HepG2 (cell line): ENCODE results near the gene CTF1. TPM values are rescaled to one million over a fixed set of nuclear protein-coding genes. Genes with fewer than 3 reads are reported as not detected.

Experiments used
- AGO1 ChIP-seq: fragments of 200-400 bp; formaldehyde crosslinking; IDR thresholded peaks from 2 replicates; pipeline ENCODE4 v1.6.1; 2017; ENCODE audit warnings: mild to moderate bottlenecking, low read depth, low read length, moderate library complexity; ENCODE audit not compliant: poor library complexity, severe bottlenecking
- ARNT2 ChIP-seq: sonication (generic); formaldehyde crosslinking; IDR thresholded peaks from 2 replicates; pipeline ENCODE4 v1.8.0; 2022; ENCODE audit warnings: mild to moderate bottlenecking, low read depth, missing genetic modification reagents, moderate library complexity
- ASH2L ChIP-seq: fragments of 300-600, 200-600 bp; sonication (generic); IDR thresholded peaks from 2 replicates; pipeline ENCODE4 v1.7.0; 2017; ENCODE audit warnings: low read depth, mild to moderate bottlenecking, moderate library complexity, mixed read lengths, low read length; ENCODE audit not compliant: insufficient read length
- RARA ChIP-seq: IDR thresholded peaks from 2 replicates; pipeline ENCODE4 v1.6.1; 2016; ENCODE audit warnings: missing genetic modification reagents, missing compliant biosample characterization
- RARG ChIP-seq: sonication (generic); formaldehyde crosslinking; IDR thresholded peaks from 2 replicates; pipeline ENCODE4 v1.4.0; 2020; ENCODE audit warnings: low read depth, mild to moderate bottlenecking, missing genetic modification reagents
- STAG1 ChIP-seq: sonication (generic); formaldehyde crosslinking; IDR thresholded peaks from 2 replicates; pipeline ENCODE4 v1.4.0; 2020; ENCODE audit warnings: missing genetic modification reagents
- YY1 ChIP-seq: IDR thresholded peaks from 2 replicates; pipeline ENCODE4 v1.6.1; 2011; ENCODE audit warnings: low read length, low read depth, moderate library complexity, mild to moderate bottlenecking; ENCODE audit not compliant: insufficient read depth, insufficient replicate concordance
- ZBTB40 ChIP-seq, 2 experiments: fragments of 450-650 bp in 1 of 2; sonication (generic) in 1 of 2; formaldehyde crosslinking in 1 of 2; IDR thresholded peaks; 2 replicates each; pipeline versions ENCODE4 v1.6.1 to v1.8.0; 2016 to 2022; ENCODE audit warnings: antibody characterized with exemption in 1 of 2, mild to moderate bottlenecking in 1 of 2, missing genetic modification reagents in 1 of 2
- ZNF337 ChIP-seq: sonication (generic); formaldehyde crosslinking; IDR thresholded peaks from 2 replicates; pipeline ENCODE4 v1.5.1; 2020; ENCODE audit warnings: missing genetic modification reagents, low read depth, mild to moderate bottlenecking, borderline replicate concordance
- ZNF350 ChIP-seq: sonication (generic); formaldehyde crosslinking; IDR thresholded peaks from 2 replicates; pipeline ENCODE4 v1.4.0; 2020; ENCODE audit warnings: mild to moderate bottlenecking, low read depth, missing genetic modification reagents, borderline replicate concordance
- ZNF616 ChIP-seq: sonication (generic); formaldehyde crosslinking; IDR thresholded peaks from 2 replicates; pipeline ENCODE4 v1.5.0; 2020; ENCODE audit warnings: low read depth, mild to moderate bottlenecking, missing genetic modification reagents
- ZNF768 ChIP-seq: sonication (generic); formaldehyde crosslinking; IDR thresholded peaks from 2 replicates; pipeline ENCODE4 v1.4.0; 2020; ENCODE audit warnings: missing genetic modification reagents
- ZXDC ChIP-seq: sonication (generic); formaldehyde crosslinking; IDR thresholded peaks from 2 replicates; pipeline ENCODE4 v1.5.0; 2020; ENCODE audit warnings: mild to moderate bottlenecking, missing genetic modification reagents
- polyA plus RNA-seq, 8 experiments: library from polyadenylated mRNA; depleted of rRNA in 3 of 8; stranded (reverse) in 7 of 8; unstranded in 1 of 8; fragments of >200 nt; fragmentation: Illumina TruSeq in 4 of 8; extraction: Trizol in 4 of 8; gene quantifications; 2 replicates each; pipeline versions ENCODE4 v1.2.1 to v1.2.3, GENCODE V29; 2011 to 2016; ENCODE audit warnings: low read depth in 4 of 8, missing spikeins in 1 of 8, mixed read lengths in 1 of 8; ENCODE audit not compliant: insufficient read depth in 1 of 8
- total RNA-seq, 5 experiments: library from RNA; depleted of rRNA; stranded (reverse); fragments of >200 nt; fragmentation: Illumina TruSeq; extraction: Trizol; gene quantifications; 2 replicates each; pipeline ENCODE4 v1.2.3, GENCODE V29; 2016; ENCODE audit warnings: low read depth in 1 of 5

Gene CTF1
- total and polyA plus RNA-seq, 2 of the 13 experiments (the other 11 are each of a cell fraction or from before 2014, with no cell fraction given) = 0.13 to 1.8 TPM

GRCh38 chr16:30893744-30894539 is 2.5 kb upstream of the CTF1 start, which contains the start of gene BCL7C (continued):
- peak; percentile 91 for TF ChIP-seq ZXDC (CRISPR knock-in tag)
- TF ChIP-seq ASH2L = peak; percentile 27
- TF ChIP-seq AGO1 = peak; percentile 88
- TF ChIP-seq ZNF350 = peak; percentile 49; the same call in 1 of the 2 replicates
- TF ChIP-seq STAG1 = peak; percentile 62
- TF ChIP-seq ARNT2 (CRISPR knock-in tag) = peak; percentile 99
- TF ChIP-seq ZBTB40 (IDR thresholded peaks at IDR 0.05) = no peak
- peak; percentile 86; the same call in 1 of the 2 replicates for TF ChIP-seq ZBTB40 (CRISPR knock-in tag; IDR thresholded peaks at IDR 0.05)
- peak; percentile 59 for TF ChIP-seq YY1
- peak; percentile 99 for TF ChIP-seq ZNF616
- no peak for TF ChIP-seq RARG
- TF ChIP-seq ZNF768 = peak; percentile 85; the same call in 1 of the 2 replicates
- TF ChIP-seq ZNF337 = no peak; the same call in 1 of the 2 replicates
- peak; percentile 56; the same call in 1 of the 2 replicates for TF ChIP-seq RARA (CRISPR knock-in tag)
